HepG2 (cell line): Measurements from ENCODE around the gene PLEKHG5. TPM values are rescaled to one million over a fixed set of nuclear protein-coding genes. Genes with fewer than 3 reads are reported as not detected.
A peak's percentile ranks its signal among the peaks of the same experiment; 100 is the strongest.

Experiments
- ATAC-seq: fragments of 200-7000 bp; cut with Tn5 transposase; 3 replicates; pipeline ENCODE4 v1.9.1; 2020; ENCODE audit warnings: mild to moderate bottlenecking, moderate library complexity
- BruUV-seq: library from RNA; stranded (reverse); fragments of 400-500 nt; replicated peaks from 2 replicates; lab custom pipeline; 2021; lab: Mats Ljungman, UMichigan
- CTCF ChIA-PET: fragments of 300-600 bp; formaldehyde crosslinking; extraction: SDS; loops from one replicate; lab custom pipeline; 2021; ENCODE audit warnings: low total read pairs, inconsistent platforms, low intra/inter-chr PET ratio; lab: Yijun Ruan, JAX
- POLR2A ChIA-PET: fragments of 350-600 bp; sonication (Branson Sonifier 250); formaldehyde crosslinking; loops from one replicate; lab custom pipeline; 2020; ENCODE audit warnings: antibody characterized with exemption, inconsistent platforms; lab: Yijun Ruan, JAX
- DNase-seq: peaks from one replicate; pipeline ENCODE4 v3.0.0-alpha.2; 2015; ENCODE audit warnings: low spot score
- FAIRE-seq: peaks from 3 replicates; lab custom pipeline; 2011; peaks lifted over from hg19 to GRCh38; lab: Jason Lieb, UNC
- H2AFZ ChIP-seq: one replicate; pipeline ENCODE4 v1.6.1; 2011; ENCODE audit warnings: low read length, inconsistent platforms
- H3K27ac ChIP-seq: fragments of 300-600 bp; 3 replicates; pipeline ENCODE4 v1.8.0; 2011; ENCODE audit warnings: mixed run types, mild to moderate bottlenecking, mixed read lengths, low read length, inconsistent platforms; ENCODE audit not compliant: insufficient read depth; ENCODE audit errors: extremely low read length
- H3K27me3 ChIP-seq, 2 experiments: fragments of 200-600 bp in 1 of 2; 2 replicates in 1 of 2; 3 replicates in 1 of 2; pipeline versions ENCODE4 v1.6.0 to v1.8.0; 2011; ENCODE audit warnings: low read length in 2 of 2, mild to moderate bottlenecking in 2 of 2, moderate library complexity in 2 of 2, inconsistent platforms in 1 of 2; ENCODE audit not compliant: insufficient read depth in 2 of 2, control insufficient read depth in 1 of 2
- H3K36me3 ChIP-seq, 2 experiments: fragments of 200-600 bp in 1 of 2; replicated peaks in 1 of 2; 2 replicates in 1 of 2; 3 replicates in 1 of 2; pipeline versions ENCODE4 v1.5.1 to v1.8.0; 2011; ENCODE audit warnings: low read length in 2 of 2, inconsistent platforms in 1 of 2; ENCODE audit not compliant: insufficient read depth in 2 of 2, control insufficient read depth in 1 of 2
- H3K4me1 ChIP-seq: 2 replicates; pipeline ENCODE4 v1.5.1; 2012; ENCODE audit warnings: low read length, inconsistent platforms; ENCODE audit not compliant: insufficient read depth
- H3K4me2 ChIP-seq: 2 replicates; pipeline ENCODE4 v1.6.0; 2011; ENCODE audit warnings: low read depth, low read length, inconsistent platforms
- H3K4me3 ChIP-seq, 3 experiments: fragments of 200-600 bp in 1 of 3; sonication (generic), shearing (Covaris generic) in 1 of 3; replicated peaks in 1 of 3; 2 replicates each; pipeline ENCODE4 v1.5.1; 2011 to 2016; ENCODE audit warnings: low read length in 3 of 3, inconsistent platforms in 2 of 3, low read depth in 2 of 3, mild to moderate bottlenecking in 2 of 3, control low read depth in 1 of 3, mixed read lengths in 1 of 3; ENCODE audit not compliant: insufficient read depth in 1 of 3
- H3K79me2 ChIP-seq: one replicate; pipeline ENCODE4 v1.6.1; 2011; ENCODE audit warnings: low read length, inconsistent platforms; ENCODE audit not compliant: insufficient read depth
- H3K9ac ChIP-seq: 2 replicates; pipeline ENCODE4 v1.6.0; 2011; ENCODE audit warnings: mild to moderate bottlenecking, low read depth, low read length, inconsistent platforms; ENCODE audit not compliant: insufficient read depth
- H3K9me3 ChIP-seq: 2 replicates; pipeline ENCODE4 v1.5.1; 2012; ENCODE audit warnings: mild to moderate bottlenecking, low read length
- H4K20me1 ChIP-seq: 2 replicates; pipeline ENCODE4 v1.6.0; 2011; ENCODE audit warnings: inconsistent platforms, mild to moderate bottlenecking, low read length, moderate library complexity; ENCODE audit not compliant: insufficient read depth
- CCAR2 ChIP-seq: fragments of 200-400 bp; formaldehyde crosslinking; optimal IDR thresholded peaks from 2 replicates; pipeline ENCODE3; 2018; ENCODE audit warnings: low read depth, mild to moderate bottlenecking, low read length, moderate library complexity
- DPF2 ChIP-seq: sonication (generic); formaldehyde crosslinking; IDR thresholded peaks from 2 replicates; pipeline ENCODE4 v1.4.0; 2020; ENCODE audit warnings: mild to moderate bottlenecking, low read depth, missing genetic modification reagents, borderline replicate concordance
- JDP2 ChIP-seq: sonication (generic); formaldehyde crosslinking; IDR thresholded peaks from 2 replicates; pipeline ENCODE4 v1.8.1; 2022; ENCODE audit warnings: missing genetic modification reagents, borderline replicate concordance
- KAT8 ChIP-seq: IDR thresholded peaks from 2 replicates; pipeline ENCODE4 v1.6.1; 2016; ENCODE audit warnings: missing genetic modification reagents, missing compliant biosample characterization
- KLF6 ChIP-seq: IDR thresholded peaks from 2 replicates; pipeline ENCODE4 v1.8.0; 2016; ENCODE audit warnings: missing biosample characterization, missing genetic modification reagents
- LCORL ChIP-seq, 2 experiments: fragments of 450-650 bp in 1 of 2; sonication (generic) in 1 of 2; formaldehyde crosslinking in 1 of 2; IDR thresholded peaks; 2 replicates each; pipeline versions ENCODE4 v1.5.0 to v1.6.1; 2017 to 2020; ENCODE audit warnings: antibody characterized with exemption in 1 of 2, missing genetic modification reagents in 1 of 2
- MEIS2 ChIP-seq: sonication (generic); formaldehyde crosslinking; IDR thresholded peaks from 2 replicates; pipeline ENCODE4 v1.9.0; 2021; ENCODE audit warnings: mild to moderate bottlenecking, missing genetic modification reagents
- ZBTB34 ChIP-seq: sonication (generic); formaldehyde crosslinking; IDR thresholded peaks from 2 replicates; pipeline ENCODE4 v1.8.0; 2022; ENCODE audit warnings: mild to moderate bottlenecking, missing genetic modification reagents
- ZFP36L2 ChIP-seq: sonication (generic); formaldehyde crosslinking; IDR thresholded peaks from 2 replicates; pipeline ENCODE4 v1.4.0; 2020; ENCODE audit warnings: missing genetic modification reagents
- ZMYM3 ChIP-seq: sonication (generic); formaldehyde crosslinking; IDR thresholded peaks from 2 replicates; pipeline ENCODE4 v1.5.1; 2020; ENCODE audit warnings: mild to moderate bottlenecking, missing genetic modification reagents
- ZNF704 ChIP-seq: sonication (generic); formaldehyde crosslinking; IDR thresholded peaks from 2 replicates; pipeline ENCODE4 v1.8.1; 2023; ENCODE audit warnings: mild to moderate bottlenecking, inconsistent platforms, moderate library complexity, missing genetic modification reagents, borderline replicate concordance
- WGBS: methylation state at CpG from one replicate; pipeline ENCODE4 v1.1.6; 2017; ENCODE audit warnings: low lambda C conversion rate; 5-methylcytosine and 5-hydroxymethylcytosine counted together
- in situ Hi-C: cut with HindIII; loops from 2 replicates; pipeline ENCODE4 v1.10.0; 2017; ENCODE audit warnings: low pct_unique_long_range_greater_than_20kb; ENCODE audit not compliant: extremely low pct_ligation_motif_present
- intact Hi-C: fragments of 100-400 bp; cut with micrococcal nuclease; formaldehyde crosslinking; loops from one replicate; pipeline ENCODE4 v1.10.0; 2022; ENCODE audit not compliant: unreplicated experiment
- polyA plus RNA-seq, 8 experiments: library from polyadenylated mRNA; depleted of rRNA in 3 of 8; stranded (reverse) in 7 of 8; unstranded in 1 of 8; fragments of >200 nt; fragmentation: Illumina TruSeq in 4 of 8; extraction: Trizol in 4 of 8; gene quantifications; 2 replicates each; pipeline versions ENCODE4 v1.2.1 to v1.2.3, GENCODE V29; 2011 to 2016; ENCODE audit warnings: low read depth in 4 of 8, missing spikeins in 1 of 8, mixed read lengths in 1 of 8; ENCODE audit not compliant: insufficient read depth in 1 of 8
- total RNA-seq, 5 experiments: library from RNA; depleted of rRNA; stranded (reverse); fragments of >200 nt; fragmentation: Illumina TruSeq; extraction: Trizol; gene quantifications; 2 replicates each; pipeline ENCODE4 v1.2.3, GENCODE V29; 2016; ENCODE audit warnings: low read depth in 1 of 5
- TF ChIP-seq, protein P1 (sequence below): sonication (generic); formaldehyde crosslinking; IDR thresholded peaks from 2 replicates; pipeline ENCODE4 v1.4.0; 2020; ENCODE audit warnings: mild to moderate bottlenecking, missing genetic modification reagents, borderline replicate concordance
- TF ChIP-seq, protein P2 (sequence below): sonication (generic); formaldehyde crosslinking; conservative IDR thresholded peaks from 2 replicates; pipeline ENCODE4 v1.4.0; 2020; ENCODE audit warnings: missing genetic modification reagents

PLEKHG5 gene
- total and polyA plus RNA-seq, 2 of the 13 experiments (the other 11 are each of a cell fraction or from before 2014, with no cell fraction given), result 1.9 to 3.5 TPM

DNA sequence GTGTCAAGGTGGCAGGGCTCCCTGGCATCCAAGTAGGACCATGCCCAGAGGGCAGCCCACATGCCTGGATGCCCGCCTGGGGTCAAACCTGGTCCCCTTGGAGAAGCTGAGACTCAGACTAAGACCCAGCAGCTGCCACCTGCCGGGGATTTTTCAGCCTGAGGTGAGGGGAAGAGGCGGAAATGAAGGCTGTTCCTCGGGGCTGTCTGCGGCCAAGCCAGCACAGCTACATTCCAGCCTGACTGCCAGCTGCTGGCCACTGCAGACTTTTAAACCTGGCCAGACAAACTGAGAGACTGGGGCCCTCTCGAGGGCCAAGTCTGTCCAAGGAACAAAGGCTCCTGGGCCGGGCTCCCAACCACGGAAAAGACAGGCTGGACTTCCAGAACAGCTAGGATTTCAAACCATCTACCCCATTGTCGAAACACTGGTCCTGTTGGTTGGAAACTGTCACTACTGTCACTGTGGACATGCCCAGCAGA is 21.9 kb upstream of the PLEKHG5 start (continued):
- TF ChIP-seq, protein P1, sequence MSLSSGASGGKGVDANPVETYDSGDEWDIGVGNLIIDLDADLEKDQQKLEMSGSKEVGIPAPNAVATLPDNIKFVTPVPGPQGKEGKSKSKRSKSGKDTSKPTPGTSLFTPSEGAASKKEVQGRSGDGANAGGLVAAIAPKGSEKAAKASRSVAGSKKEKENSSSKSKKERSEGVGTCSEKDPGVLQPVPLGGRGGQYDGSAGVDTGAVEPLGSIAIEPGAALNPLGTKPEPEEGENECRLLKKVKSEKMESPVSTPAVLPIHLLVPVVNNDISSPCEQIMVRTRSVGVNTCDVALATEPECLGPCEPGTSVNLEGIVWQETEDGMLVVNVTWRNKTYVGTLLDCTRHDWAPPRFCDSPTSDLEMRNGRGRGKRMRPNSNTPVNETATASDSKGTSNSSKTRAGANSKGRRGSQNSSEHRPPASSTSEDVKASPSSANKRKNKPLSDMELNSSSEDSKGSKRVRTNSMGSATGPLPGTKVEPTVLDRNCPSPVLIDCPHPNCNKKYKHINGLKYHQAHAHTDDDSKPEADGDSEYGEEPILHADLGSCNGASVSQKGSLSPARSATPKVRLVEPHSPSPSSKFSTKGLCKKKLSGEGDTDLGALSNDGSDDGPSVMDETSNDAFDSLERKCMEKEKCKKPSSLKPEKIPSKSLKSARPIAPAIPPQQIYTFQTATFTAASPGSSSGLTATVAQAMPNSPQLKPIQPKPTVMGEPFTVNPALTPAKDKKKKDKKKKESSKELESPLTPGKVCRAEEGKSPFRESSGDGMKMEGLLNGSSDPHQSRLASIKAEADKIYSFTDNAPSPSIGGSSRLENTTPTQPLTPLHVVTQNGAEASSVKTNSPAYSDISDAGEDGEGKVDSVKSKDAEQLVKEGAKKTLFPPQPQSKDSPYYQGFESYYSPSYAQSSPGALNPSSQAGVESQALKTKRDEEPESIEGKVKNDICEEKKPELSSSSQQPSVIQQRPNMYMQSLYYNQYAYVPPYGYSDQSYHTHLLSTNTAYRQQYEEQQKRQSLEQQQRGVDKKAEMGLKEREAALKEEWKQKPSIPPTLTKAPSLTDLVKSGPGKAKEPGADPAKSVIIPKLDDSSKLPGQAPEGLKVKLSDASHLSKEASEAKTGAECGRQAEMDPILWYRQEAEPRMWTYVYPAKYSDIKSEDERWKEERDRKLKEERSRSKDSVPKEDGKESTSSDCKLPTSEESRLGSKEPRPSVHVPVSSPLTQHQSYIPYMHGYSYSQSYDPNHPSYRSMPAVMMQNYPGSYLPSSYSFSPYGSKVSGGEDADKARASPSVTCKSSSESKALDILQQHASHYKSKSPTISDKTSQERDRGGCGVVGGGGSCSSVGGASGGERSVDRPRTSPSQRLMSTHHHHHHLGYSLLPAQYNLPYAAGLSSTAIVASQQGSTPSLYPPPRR (CRISPR knock-in tag), result no peak
- no peak for TF ChIP-seq ZNF704
- TF ChIP-seq KAT8 (CRISPR knock-in tag), result no peak
- no peak for TF ChIP-seq MEIS2 (CRISPR knock-in tag)
- TF ChIP-seq KLF6 (CRISPR knock-in tag), result no peak
- TF ChIP-seq ZMYM3, result no peak

GRCh38 chr1:6512908-6513280 is 21.4 kb upstream of the PLEKHG5 start:
- Histone ChIP-seq H3K36me3 (no peaks in the 10 kb centered on the region), H3K79me2 (no peaks in the 10 kb centered on the region), H3K4me2 (peak overlapping the region; percentile 90), H2AFZ (no peak overlapping the region), H3K27ac (no peak overlapping the region), H3K27me3 (peaks cover 6 to 9% of the 10 kb centered on the region in 2 experiments; a peak in 3 of 5 replicates), H3K4me3 (peak overlapping the region in 2 of 3 experiments; percentile 31 to 57; a peak in 4 of 6 replicates), H4K20me1 (no peaks in the 10 kb centered on the region), H3K4me1 (peaks cover 59% of the 10 kb centered on the region), H3K9ac (no peak overlapping the region), H3K9me3 (no peaks in the 10 kb centered on the region)
- ChIA-PET CTCF (no interaction called here), POLR2A (interaction anchor here (1.8 to 2.5 kb wide), 3 partner anchors 9 to 22 kb away, joined by 5 to 20 read pairs (median 13); partner anchors contain the start of gene PLEKHG5)
- peak; percentile 1; the same call in 2 of the 3 replicates for ATAC-seq
- in situ Hi-C loops, result no loop called here
- intact Hi-C loops, result no loop called here
- no peak for DNase-seq
- 20% methylated on average over 1 of the region's 8 CpGs for WGBS
- no peak for FAIRE-seq
- no TSS peak for BruUV-seq
- TF ChIP-seq CCAR2 (no peak), ZFP36L2 (CRISPR knock-in tag) (no peak), JDP2 (no peak), ZBTB34 (0 out of 2 replicates have a peak, but pooled peaks have one; percentile 7), LCORL (IDR thresholded peaks at IDR 0.05) (no peak), LCORL (CRISPR knock-in tag; IDR thresholded peaks at IDR 0.05) (no peak), DPF2 (no peak)
- TF ChIP-seq, protein P2, sequence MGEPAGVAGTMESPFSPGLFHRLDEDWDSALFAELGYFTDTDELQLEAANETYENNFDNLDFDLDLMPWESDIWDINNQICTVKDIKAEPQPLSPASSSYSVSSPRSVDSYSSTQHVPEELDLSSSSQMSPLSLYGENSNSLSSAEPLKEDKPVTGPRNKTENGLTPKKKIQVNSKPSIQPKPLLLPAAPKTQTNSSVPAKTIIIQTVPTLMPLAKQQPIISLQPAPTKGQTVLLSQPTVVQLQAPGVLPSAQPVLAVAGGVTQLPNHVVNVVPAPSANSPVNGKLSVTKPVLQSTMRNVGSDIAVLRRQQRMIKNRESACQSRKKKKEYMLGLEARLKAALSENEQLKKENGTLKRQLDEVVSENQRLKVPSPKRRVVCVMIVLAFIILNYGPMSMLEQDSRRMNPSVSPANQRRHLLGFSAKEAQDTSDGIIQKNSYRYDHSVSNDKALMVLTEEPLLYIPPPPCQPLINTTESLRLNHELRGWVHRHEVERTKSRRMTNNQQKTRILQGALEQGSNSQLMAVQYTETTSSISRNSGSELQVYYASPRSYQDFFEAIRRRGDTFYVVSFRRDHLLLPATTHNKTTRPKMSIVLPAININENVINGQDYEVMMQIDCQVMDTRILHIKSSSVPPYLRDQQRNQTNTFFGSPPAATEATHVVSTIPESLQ (CRISPR knock-in tag), result no peak
